Activated T-cell treated with anti-CD3 and anti-CD28 coated beads, Interleukin-2, amount 50 U/mL, for 48 hours (primary cell): ENCODE data around the gene RGPD8.
A peak's percentile ranks its signal among the peaks of the same experiment; 100 is the strongest.
"Not testable (repeated sequence)": the region's sequence is repeated elsewhere in the genome, so short reads cannot be mapped to it uniquely, and the experiment has no call there.

ENCODE experiments used
- DNase-seq, 2 experiments: peaks; one replicate each; pipeline ENCODE4 v3.0.0-alpha.2; 2020

Gene RGPD8

GRCh38 chr2:112433480-112433879 is at the start of gene RGPD8:
Gene RGPD8, minus strand, starts transcription at chr2:112433645. Its CDS starts 192 bp downstream, at chr2:112433453.
- DNase-seq, result peak; percentile 94 to 95

GRCh38 chr2:112483042-112483473 is 49.6 kb upstream of the RGPD8 start:
- DNase-seq, result peak in 1 of 2 experiments; percentile 57

DNA sequence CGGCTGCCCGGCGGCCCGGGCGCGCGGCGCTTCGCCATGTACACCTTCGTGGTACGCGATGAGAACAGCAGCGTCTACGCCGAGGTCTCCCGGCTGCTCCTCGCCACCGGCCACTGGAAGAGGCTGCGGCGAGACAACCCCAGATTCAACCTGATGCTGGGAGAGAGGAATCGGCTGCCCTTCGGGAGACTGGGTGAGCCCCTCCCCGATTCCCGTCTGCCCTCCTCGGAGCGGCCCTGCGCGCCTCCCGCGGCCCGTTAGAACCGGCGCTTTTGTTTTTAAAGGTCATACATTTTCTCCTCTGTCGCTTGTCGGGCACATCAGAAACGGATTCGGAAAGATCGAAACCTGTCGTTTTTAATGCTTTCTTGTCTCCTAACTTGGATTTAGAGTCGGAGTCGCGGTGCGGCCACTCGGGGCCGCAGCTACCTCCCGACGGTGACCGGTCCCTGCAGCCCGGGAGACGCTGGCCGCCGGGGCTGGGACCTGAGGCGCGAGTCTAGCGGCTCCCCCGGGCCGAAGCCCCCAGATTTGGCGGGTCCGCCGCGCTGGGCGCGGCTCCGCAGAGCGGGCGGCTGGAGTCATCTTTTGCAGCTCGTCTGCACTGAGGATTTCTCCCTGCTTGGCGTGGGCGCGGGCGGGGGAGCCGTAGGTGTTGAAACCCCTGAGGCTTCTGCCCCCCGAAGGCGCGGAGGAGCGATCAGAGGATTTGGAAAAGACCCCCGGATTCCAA is 49.0 kb upstream of the RGPD8 start:
- peak; percentile 54 to 61 for DNase-seq

- peak; percentile 81 to 86 for DNase-seq
Observed at GRCh38 chr2:112481528-112482233, 48.2 kb upstream of the RGPD8 start, which contains the start of gene TTL. Gene TTL, plus strand, starts transcription at chr2:112482156. Its CDS starts 189 bp downstream, at chr2:112482345.

- peak; percentile 91 for DNase-seq
Observed at GRCh38 chr2:112481050-112481527, 47.6 kb upstream of the RGPD8 start.

DNA sequence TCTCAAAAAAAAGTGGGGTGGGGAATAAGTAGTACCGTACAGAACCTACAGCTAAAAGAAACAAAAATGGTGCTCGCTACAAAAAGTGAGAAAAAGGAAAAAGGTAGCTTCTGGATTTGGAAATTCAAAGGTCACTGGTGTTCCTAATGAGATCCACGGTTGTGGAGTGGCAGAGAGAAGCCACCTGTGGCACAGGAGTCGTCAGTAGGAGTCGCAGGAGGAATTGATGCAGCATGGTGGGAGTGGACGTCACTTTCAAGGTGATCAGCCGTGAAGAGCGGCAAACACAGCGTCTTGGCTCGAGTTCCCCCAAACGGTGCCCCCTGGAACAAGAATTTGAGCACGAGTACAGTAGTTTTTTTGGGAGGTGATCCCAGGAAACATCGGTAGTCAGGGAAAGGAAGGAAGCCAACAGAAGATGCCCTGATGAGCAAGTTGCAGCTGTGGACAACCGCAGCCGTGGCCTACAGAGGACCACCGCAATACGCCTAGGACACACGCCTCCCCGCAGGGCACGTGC is 47.1 kb upstream of the RGPD8 start:
- DNase-seq, result no peak

- DNase-seq, result no peak
Observed at GRCh38 chr2:112476434-112476833, 43.0 kb upstream of the RGPD8 start.

DNA sequence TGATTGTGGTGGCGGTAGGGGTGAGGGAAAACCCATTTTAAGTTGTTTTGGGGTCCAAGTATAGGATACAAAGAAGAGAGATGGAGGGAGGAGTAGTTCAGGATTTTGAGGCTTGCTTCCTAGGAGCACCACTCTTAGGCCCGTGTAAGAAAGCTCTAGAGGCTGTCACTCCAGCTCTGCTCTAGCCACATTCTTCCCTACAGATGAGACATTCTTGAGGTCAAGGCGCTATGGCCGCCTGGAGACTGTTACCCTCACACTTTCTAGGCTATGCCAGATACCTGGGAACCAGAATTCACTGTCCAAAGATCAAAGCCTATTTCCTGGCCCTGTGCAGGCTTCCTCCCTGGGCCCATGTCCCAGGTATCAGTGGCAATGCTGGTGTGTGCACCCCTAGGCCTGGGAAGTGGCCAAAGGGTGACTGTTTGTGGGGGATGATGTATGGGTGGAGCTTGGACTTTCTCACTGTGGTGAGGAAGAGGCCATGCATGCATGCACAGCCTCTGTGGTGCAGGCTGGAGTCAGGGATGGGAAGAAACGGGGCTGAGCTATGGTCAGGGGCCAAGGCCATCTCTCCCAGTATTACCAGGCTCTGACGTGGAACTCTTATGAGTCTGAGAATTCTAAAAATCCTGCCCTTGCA is 41.5 kb upstream of the RGPD8 start:
- no peak for DNase-seq

GRCh38 chr2:112472547-112473263 is 39.3 kb upstream of the RGPD8 start:
- DNase-seq, result no peak

- DNase-seq, result no peak
Observed at GRCh38 chr2:112465382-112465781, 31.9 kb upstream of the RGPD8 start.

DNA sequence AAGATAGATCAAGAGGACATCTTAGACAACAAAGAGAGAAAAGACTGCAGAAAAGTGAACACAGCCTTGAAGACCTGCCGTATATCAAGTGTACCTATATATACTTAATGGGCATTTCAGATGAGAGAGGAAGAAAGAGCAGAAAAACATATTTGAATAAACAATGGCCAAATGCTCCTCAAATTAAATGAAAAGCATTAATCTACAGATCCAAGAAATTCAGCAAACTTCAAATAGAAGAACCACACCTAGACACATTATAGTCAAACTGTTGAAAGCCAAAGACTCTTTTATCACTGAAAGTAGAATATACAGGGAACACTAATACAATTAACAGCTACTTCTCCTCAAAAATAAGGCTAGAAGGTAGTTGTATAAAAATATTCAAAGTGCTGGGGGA is 29.8 kb upstream of the RGPD8 start:
- DNase-seq, result no peak

DNA sequence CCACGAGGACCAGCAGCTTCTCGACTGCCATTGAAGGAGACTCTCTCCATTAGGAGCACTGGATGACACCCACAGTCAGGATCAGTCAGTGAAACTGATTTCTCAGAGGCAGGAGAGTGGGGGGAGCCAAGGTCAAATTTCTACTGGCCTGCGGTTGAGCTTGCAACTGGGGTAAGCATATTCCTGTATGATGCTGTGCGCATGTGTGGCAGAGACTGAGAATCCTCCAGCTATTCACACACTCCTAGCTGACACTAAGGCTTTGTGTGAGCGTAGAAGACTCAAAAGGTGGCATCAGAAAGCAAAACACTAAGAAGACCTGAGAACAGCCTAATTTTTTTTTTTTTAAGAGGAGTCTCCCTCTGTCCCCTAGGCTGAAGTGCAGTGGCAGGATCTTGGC is 28.7 kb upstream of the RGPD8 start:
- DNase-seq, result no peak

- DNase-seq, result no peak
Observed at GRCh38 chr2:112459372-112459771, 25.9 kb upstream of the RGPD8 start.

DNA sequence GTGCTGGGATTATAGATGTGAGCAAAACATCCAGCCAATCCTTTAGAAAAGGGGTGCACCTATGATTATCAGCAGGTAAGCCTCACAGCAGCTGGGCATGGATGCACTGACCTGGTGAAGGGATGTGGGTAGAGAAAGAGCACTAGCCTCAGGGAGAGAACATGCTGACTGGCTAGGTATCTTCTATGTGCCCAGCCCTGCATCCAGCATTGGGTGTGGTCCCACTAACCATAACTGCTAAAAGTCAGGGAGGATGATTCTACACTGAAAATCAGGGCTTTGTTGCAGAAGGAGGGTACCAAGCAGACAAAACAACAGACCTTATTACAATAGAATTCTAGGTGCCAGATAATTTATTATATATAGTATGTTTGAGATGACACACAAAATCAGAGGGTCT is 21.1 kb upstream of the RGPD8 start:
- no peak for DNase-seq

DNA sequence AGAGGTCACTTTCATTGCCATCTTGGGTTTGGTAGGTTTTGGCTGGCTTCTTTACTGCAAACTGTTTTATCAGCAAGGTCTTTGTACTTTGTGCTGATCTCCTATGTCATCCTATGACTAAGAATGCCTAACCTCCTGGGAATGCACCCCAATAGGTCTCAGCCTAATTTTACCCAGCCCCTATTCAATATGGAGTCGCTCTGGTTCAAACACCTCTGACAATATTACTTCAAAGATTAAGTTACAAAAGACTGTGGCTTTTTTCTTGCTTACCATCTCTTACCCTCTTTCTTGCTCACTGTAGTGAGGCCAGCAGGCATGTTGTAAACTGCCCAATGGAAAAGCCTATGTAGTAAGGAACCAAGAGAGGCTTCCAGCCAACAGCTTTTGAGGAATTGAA is 17.9 kb upstream of the RGPD8 start:
- no peak for DNase-seq

DNA sequence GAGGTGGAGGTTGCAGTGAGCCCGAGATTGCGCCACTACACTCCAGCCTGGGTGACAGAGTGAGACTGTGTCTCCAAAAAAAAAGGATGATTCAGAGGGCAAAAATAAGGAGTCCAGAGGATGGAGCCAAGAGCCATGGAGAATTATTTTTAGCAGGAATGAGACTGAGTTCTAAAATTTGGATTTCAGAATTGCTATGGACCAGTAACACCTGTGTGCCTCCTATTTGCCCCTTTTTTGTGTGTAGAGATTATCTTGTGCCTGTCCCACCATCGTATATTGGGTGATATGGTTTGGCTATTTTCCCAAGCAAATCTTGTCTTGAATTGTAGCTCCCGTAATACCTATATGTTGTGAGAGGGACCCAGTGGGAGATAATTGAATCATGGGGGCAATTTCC is 16.4 kb upstream of the RGPD8 start:
- no peak for DNase-seq

DNA sequence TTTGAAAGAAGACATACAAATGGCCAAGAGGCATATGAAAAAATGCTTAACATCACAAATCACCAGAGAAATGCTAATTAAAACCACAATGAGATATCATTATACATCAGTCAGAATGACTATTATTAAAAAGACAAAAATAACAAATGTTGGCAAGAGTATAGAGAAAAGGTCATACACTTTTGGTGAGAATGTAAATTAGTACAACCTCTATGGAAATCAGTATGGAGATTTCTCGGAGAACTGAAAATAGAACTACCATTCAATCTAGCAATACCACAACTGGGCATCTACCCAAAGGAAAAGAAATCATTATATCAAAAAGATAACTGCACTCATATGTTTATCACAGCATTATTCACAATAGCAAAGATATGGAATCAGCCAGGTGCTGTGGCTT is 10.8 kb upstream of the RGPD8 start:
- DNase-seq, result not testable (repeated sequence)

- DNase-seq, result not testable (repeated sequence)
Observed at GRCh38 chr2:112438603-112439261, 5.3 kb upstream of the RGPD8 start.

- not testable (repeated sequence) for DNase-seq
Observed at GRCh38 chr2:112437405-112437831, 4.0 kb upstream of the RGPD8 start.

DNA sequence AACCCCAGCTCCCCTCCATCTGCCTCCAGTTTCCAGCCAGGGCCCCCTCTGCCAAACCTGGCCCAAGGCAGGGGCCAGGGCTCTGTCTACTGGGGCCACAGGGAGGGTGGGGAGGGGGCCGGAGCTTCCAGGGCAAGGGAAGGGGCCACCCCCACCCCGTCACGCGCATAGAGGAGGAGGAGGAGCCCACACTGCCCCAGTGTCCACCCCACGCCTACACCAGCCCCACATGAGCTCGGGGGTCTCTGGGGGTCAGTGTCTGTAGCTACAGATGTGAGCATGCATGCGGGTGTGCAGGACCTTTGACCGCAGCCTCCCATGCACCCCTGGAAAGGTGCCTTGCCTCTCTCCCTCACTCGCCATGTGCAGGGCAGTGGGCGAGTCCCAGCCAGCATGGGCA is 3.5 kb upstream of the RGPD8 start:
- not testable (repeated sequence) for DNase-seq

- not testable (repeated sequence) for DNase-seq
Observed at GRCh38 chr2:112435716-112436431, 2.4 kb upstream of the RGPD8 start.
